GM19452 (cell line): ENCODE measurements around the gene TMEM175.
A peak's percentile ranks its signal among the peaks of the same experiment; 100 is the strongest.

ENCODE experiments used
- ATAC-seq: cut with Tn5 transposase; IDR thresholded peaks from one replicate; pipeline ENCODE4 v1.9.1; 2021; ENCODE audit not compliant: unreplicated experiment

The TMEM175 gene

GRCh38 chr4:931960-932712, at the start of gene TMEM175, which contains the start of gene GAK:
TMEM175 (plus strand) TSS chr4:932460; CDS start chr4:947740, 15,280 bp downstream.
GAK (minus strand) TSS chr4:932316; CDS start chr4:932187, 129 bp downstream.
- peak; percentile 85 for ATAC-seq

- no peak for ATAC-seq
Measured at GRCh38 chr4:882646-883045, 49.6 kb upstream of the TMEM175 start.

GRCh38 chr4:883377-884095, 48.7 kb upstream of the TMEM175 start:
- ATAC-seq: no peak

GRCh38 chr4:884259-884658, 48.0 kb upstream of the TMEM175 start:
- no peak for ATAC-seq

GRCh38 chr4:884896-885295, 47.4 kb upstream of the TMEM175 start:
- ATAC-seq: no peak

GRCh38 chr4:885353-885752, 46.9 kb upstream of the TMEM175 start:
- ATAC-seq: no peak

- no peak for ATAC-seq
Measured at GRCh38 chr4:886244-886643, 46.0 kb upstream of the TMEM175 start.

- no peak for ATAC-seq
Measured at GRCh38 chr4:887034-887763, 45.1 kb upstream of the TMEM175 start.

GRCh38 chr4:888029-888428, 44.2 kb upstream of the TMEM175 start:
- no peak for ATAC-seq

GRCh38 chr4:889516-889915, 42.7 kb upstream of the TMEM175 start:
- no peak for ATAC-seq

GRCh38 chr4:890036-890695, 42.1 kb upstream of the TMEM175 start:
- no peak for ATAC-seq

- no peak for ATAC-seq
Measured at GRCh38 chr4:891747-892146, 40.5 kb upstream of the TMEM175 start.

GRCh38 chr4:892780-893179, 39.5 kb upstream of the TMEM175 start:
- no peak for ATAC-seq

- ATAC-seq: no peak
Measured at GRCh38 chr4:893276-893994, 38.8 kb upstream of the TMEM175 start.

- ATAC-seq: no peak
Measured at GRCh38 chr4:893995-894705, 38.1 kb upstream of the TMEM175 start.

GRCh38 chr4:895596-895995, 36.7 kb upstream of the TMEM175 start:
- no peak for ATAC-seq

- no peak for ATAC-seq
Measured at GRCh38 chr4:896216-896615, 36.0 kb upstream of the TMEM175 start.

GRCh38 chr4:896630-897029, 35.6 kb upstream of the TMEM175 start:
- ATAC-seq: no peak

- no peak for ATAC-seq
Measured at GRCh38 chr4:898123-898522, 34.1 kb upstream of the TMEM175 start.
